Non-pigmented ciliary epithelial cell (primary cell): ENCODE measurements around the gene EZR.

ENCODE experiments used
- DNase-seq: peaks from one replicate; pipeline ENCODE4 v3.0.0-alpha.2; 2010; ENCODE audit warnings: low read depth

Gene EZR

GRCh38 chr6:158817728-158818580 is 1.2 kb downstream of the EZR start:
- no peak for DNase-seq

- DNase-seq: no peak
Observed at GRCh38 chr6:158816803-158817727, 2.1 kb downstream of the EZR start.

DNA sequence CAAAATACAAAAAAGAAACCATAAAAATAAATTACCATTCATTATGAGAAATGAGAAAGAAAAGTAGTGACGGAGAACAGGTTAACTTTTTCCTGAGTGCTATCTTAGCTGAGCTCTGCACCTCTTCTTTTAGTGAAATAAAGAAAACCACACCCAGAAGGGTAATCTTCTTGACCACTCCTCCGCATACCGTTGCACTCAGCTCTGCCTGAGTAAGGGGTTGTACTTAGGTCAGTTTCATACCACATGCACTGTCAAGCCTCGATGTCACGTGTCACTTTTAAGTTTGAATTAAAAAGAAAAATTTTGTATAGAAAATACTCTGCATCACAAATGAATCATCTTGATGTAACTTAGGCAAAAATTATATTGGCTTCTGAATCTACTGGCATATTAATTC is 2.8 kb downstream of the EZR start:
- no peak for DNase-seq

DNA sequence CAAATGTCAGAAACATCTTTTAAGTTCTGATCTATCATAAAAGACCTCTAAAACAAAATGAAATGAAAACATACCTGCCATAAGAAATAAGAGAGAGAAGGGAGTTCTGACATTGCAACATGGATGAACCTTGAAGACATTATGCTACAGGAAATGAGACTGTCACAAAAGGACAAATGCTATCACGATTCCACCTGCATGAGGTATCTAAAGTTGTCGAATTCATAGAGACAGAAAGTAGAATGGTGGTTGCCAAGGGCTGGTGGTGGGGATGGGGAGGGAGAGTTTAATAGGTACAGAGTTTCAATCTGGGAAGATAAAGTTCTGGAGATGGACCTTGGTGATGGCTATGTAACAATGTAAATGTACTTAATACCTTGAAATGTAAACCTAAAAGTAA is 3.3 kb downstream of the EZR start:
- DNase-seq: no peak

DNA sequence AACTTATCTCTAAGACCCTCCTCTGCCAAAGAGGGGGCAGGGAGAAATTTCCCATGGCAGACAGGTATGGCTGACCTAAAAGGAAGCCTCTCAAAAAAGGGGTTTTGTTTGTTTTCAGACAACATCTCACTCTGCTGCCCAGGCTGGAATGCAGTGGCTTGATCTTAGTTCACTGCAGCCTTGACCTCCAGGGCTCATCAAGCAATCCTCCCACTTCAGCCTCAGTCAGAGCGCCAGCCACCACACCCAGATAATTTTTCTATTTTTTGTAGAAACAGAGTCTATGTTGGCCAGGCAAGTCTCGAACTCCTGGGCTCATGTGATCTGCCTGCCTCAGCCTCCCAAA is 3.8 kb downstream of the EZR start:
- no peak for DNase-seq

DNA sequence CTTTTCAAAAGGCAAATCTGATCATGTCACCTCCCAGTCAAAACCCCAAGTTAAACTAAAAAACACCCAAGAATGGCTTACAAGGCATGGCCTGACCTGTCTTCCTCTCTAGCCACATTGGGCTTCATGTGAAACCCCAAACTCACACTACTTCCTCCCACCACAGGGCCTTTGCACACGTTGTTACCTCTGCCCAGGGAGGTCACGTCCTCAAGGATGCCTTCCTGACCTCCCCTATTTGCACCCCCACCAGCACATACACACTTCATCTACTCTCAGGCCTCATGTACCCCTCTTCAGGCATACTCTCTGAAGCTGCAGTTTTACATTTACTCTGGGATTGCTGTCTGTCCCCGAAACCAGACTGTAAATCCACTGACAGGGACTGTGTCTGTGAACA is 6.1 kb downstream of the EZR start:
- DNase-seq: no peak

GRCh38 chr6:158812611-158813010 is 6.6 kb downstream of the EZR start:
- DNase-seq: no peak

- DNase-seq: no peak
Observed at GRCh38 chr6:158810155-158811095, 8.7 kb downstream of the EZR start.

GRCh38 chr6:158808941-158809678 is 10.1 kb downstream of the EZR start:
- no peak for DNase-seq

- no peak for DNase-seq
Observed at GRCh38 chr6:158808442-158808833, 10.7 kb downstream of the EZR start.

- DNase-seq: no peak
Observed at GRCh38 chr6:158807515-158808441, 11.4 kb downstream of the EZR start.

DNA sequence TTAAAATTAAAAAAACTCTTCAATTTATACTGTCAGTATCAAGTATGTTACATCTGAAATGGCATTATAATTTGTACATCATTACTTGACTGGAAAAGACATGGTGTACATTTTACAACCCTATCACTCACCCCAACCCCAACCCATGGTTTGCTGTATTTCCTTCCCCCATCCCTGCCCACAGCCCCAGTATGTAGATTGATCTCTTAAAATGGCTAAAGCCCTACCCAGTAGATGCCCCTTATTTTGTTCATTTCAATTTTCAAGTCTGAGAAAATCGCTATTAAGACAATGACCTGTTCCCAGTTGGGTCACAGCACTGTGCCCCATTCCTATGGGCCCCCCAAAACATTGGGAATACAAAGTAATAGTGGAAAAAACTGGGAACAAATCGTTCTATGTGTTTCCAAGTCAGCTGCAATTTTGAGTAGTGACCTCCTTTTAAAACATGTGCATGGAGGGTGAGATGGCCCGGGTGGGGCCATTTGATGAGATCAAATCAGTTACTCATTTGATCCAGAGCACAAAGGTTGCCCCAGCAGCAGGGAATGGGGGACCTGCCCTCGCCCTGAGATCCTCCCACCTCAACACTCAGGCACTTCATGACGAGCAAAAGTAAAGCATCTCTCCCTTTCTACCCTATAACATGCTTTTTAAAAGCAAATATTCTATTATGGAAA is 13.3 kb downstream of the EZR start:
- no peak for DNase-seq

DNA sequence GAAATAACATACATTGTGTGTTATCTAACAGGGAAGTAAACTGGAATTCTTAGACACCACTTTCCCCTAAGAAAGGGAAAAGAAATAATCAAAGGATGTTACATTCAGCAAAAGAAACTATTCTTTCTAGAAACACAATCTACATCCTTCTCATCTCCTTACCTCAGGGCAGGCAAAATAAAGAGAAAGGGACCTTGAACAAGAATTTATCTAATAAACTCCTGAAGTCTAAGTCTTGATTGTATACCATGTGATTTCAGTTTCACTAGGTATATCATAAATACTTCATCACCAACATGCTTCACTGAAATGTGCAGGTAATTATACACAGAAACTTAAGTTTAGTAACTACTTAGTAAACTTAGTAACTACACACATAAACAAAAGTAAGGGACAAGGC is 15.0 kb downstream of the EZR start:
- no peak for DNase-seq

- DNase-seq: no peak
Observed at GRCh38 chr6:158803733-158804143, 15.4 kb downstream of the EZR start.

DNA sequence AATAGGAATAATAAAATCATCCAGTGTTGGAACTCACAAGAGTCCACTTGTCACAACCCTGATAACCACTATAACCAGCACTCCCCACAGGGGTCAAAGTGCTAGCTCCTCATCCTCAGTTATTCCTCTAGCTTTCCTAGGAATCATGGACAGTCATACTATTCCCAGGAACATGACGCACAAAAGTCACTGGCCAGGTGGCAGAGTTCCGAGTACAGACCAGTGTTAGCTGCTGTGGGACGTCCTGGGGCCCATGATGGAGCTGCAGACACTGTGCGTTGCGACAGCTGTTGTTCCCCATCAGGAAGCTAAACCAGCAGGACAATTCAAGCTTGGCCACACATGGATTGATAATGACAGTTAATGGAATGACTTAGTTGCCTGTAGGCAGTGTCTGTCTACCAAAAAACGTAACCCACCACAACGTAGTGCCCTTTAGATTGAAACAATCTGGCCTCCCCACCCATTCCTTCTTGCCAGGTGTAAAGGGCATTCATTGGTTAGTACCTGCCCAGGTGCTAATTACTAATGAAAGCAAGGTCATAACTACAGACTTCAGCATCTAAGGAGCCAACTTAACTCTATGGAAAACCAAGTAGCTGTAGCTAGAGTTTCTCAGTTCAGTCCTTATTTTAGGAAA is 17.4 kb downstream of the EZR start:
- DNase-seq: no peak

GRCh38 chr6:158799051-158799792 is 19.9 kb downstream of the EZR start:
- no peak for DNase-seq

DNA sequence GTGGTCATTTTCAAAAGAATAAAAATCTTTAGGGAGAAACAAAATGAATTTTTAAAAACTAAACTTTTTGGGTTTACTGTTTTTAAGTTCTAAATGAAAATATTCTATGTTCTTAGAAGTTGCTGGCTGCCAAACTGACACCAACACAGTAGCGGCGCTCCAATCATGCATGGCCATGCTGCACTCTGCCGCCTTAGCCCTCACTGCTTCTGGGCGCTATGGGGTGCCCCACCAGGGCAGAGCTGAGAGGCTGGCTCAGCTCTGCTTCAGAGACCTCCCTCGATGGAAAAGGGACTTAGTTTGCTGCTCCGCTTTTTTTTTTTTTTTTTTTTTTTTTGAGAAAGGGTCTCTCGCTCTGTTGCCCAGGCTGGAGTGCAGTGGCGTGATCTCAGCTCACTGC is 20.9 kb downstream of the EZR start:
- no peak for DNase-seq
